HG02623 (cell line): ENCODE measurements around the gene LYSMD2.

Source experiments
- ATAC-seq: cut with Tn5 transposase; IDR thresholded peaks from one replicate; pipeline ENCODE4 v1.9.1; 2021; ENCODE audit warnings: moderate library complexity; ENCODE audit not compliant: unreplicated experiment

LYSMD2 gene

GRCh38 chr15:51720201-51720995 lies 17.1 kb downstream of the LYSMD2 start:
- no peak for ATAC-seq

DNA sequence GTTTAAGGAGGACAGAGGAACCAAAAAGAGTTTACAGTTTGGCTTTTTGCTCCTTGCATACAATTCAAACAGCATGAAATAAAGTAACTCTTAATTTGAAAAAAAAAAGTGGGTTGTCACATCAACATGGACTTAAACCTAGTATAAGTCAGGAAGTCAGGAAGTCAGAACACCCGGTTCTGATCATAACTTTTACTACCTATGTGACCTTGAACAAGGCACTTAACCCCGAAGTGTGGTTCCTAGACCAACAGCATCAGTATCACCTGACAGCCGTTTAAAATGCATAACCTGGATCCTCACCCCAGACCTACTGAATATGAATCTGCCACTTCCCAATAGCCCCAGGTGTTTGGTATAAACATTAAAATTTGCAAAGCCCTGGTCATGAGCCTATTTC lies 18.7 kb downstream of the LYSMD2 start:
- ATAC-seq: no peak

- ATAC-seq: no peak
Observed at GRCh38 chr15:51718219-51718618, 19.2 kb downstream of the LYSMD2 start.

- no peak for ATAC-seq
Observed at GRCh38 chr15:51714911-51715310, 22.5 kb downstream of the LYSMD2 start.

- no peak for ATAC-seq
Observed at GRCh38 chr15:51714162-51714561, 23.3 kb downstream of the LYSMD2 start.

- ATAC-seq: no peak
Observed at GRCh38 chr15:51709031-51709430, 28.4 kb downstream of the LYSMD2 start.

- ATAC-seq: no peak
Observed at GRCh38 chr15:51708013-51708412, 29.4 kb downstream of the LYSMD2 start.

- no peak for ATAC-seq
Observed at GRCh38 chr15:51706926-51707608, 30.4 kb downstream of the LYSMD2 start.

- no peak for ATAC-seq
Observed at GRCh38 chr15:51706291-51706690, 31.2 kb downstream of the LYSMD2 start.

DNA sequence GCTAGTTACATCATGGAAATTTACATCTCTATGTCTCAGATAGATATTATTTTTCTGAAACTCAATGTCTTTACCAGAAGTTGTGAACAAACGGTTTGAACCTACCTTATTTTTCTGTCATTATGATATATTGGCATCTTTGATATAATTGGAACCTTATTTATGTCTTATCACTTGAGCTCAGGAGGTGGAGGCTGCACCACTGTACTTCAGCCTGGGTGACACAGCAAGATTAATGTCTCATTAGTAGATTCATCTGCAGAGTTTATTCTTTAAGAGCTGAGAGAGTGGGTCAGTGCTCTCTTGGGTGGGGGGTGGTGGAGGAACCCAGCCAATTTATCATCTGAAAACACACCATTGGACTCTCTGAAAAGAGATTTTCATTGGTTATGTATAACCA lies 34.7 kb downstream of the LYSMD2 start:
- ATAC-seq: no peak

- ATAC-seq: no peak
Observed at GRCh38 chr15:51699373-51699772, 38.1 kb downstream of the LYSMD2 start.

GRCh38 chr15:51697163-51697562 lies 40.3 kb downstream of the LYSMD2 start:
- ATAC-seq: no peak

GRCh38 chr15:51696566-51696965 lies 40.9 kb downstream of the LYSMD2 start:
- no peak for ATAC-seq

GRCh38 chr15:51692154-51692553 lies 45.3 kb downstream of the LYSMD2 start:
- ATAC-seq: no peak

GRCh38 chr15:51688863-51689262 lies 48.6 kb downstream of the LYSMD2 start:
- no peak for ATAC-seq

DNA sequence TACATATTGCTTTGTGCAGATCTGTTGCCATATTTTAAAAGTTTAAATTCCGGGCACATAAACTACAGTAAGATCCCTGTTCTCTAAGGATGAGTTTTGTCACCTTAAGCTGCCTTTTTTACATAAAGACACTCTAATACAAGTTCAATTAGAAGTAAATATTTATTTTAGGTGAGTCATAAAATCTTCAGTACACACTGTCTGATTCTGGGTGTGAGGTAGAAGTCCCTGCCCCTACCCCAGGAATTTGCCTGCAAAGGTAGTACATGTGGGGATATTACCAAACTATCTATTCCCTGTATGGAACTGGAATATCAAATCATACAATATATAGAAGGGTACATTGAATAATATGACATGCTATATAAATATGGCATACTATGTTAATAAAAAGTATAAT lies 49.9 kb downstream of the LYSMD2 start:
- ATAC-seq: no peak

GRCh38 chr15:51681303-51681963 lies 56.0 kb downstream of the LYSMD2 start, which contains the start of gene SCG3:
TSS of gene SCG3 (plus strand) at chr15:51681503. CDS start at chr15:51681756, 253 bp downstream.
- no peak for ATAC-seq

- ATAC-seq: no peak
Observed at GRCh38 chr15:51680321-51680720, 57.1 kb downstream of the LYSMD2 start.

GRCh38 chr15:51678096-51678495 lies 59.4 kb downstream of the LYSMD2 start:
- no peak for ATAC-seq

DNA sequence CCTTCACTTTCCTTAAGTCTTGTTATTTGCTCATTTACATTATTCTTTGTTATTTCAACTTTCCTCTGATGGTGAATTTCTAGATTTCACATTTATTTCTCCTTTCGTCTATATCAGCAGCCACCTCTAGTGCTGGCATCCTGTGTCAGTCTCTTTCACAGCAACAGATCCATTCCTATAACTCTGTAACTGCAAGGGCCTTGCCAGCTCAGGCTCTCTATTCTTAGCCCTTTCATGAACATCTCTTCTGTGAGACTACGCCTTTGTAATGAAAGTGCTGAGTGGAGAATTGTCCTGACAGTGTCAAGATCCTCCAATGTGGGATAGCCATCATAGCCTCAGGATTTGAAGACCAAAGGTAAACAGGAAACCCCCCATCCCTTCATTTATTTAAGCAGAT lies 60.0 kb downstream of the LYSMD2 start:
- ATAC-seq: no peak

- ATAC-seq: no peak
Observed at GRCh38 chr15:51677021-51677420, 60.4 kb downstream of the LYSMD2 start.

- no peak for ATAC-seq
Observed at GRCh38 chr15:51675234-51675633, 62.2 kb downstream of the LYSMD2 start.
